GM21786 (cell line): ENCODE measurements around the gene SLC66A1.
"Not testable (repeated sequence)": the region's sequence is repeated elsewhere in the genome, so short reads cannot be mapped to it uniquely, and the experiment has no call there.

Experiments
- ATAC-seq: cut with Tn5 transposase; IDR thresholded peaks from one replicate; pipeline ENCODE4 v1.9.1; 2021; ENCODE audit not compliant: unreplicated experiment

Gene SLC66A1

GRCh38 chr1:19304081-19304480 is 8.0 kb upstream of the SLC66A1 start:
- not testable (repeated sequence) for ATAC-seq

GRCh38 chr1:19305880-19306279 is 6.2 kb upstream of the SLC66A1 start:
- no peak for ATAC-seq

- ATAC-seq = no peak
These were observed 5.2 kb upstream of the SLC66A1 start for GRCh38 chr1:19306941-19307340.

- ATAC-seq = no peak
These were observed 4.2 kb upstream of the SLC66A1 start for GRCh38 chr1:19307794-19308508.

- ATAC-seq = no peak
These were observed 3.6 kb upstream of the SLC66A1 start for GRCh38 chr1:19308509-19308907.

- no peak for ATAC-seq
These were observed 2.9 kb upstream of the SLC66A1 start for GRCh38 chr1:19309123-19309813.

- no peak for ATAC-seq
These were observed 2.1 kb upstream of the SLC66A1 start for GRCh38 chr1:19310061-19310460.

GRCh38 chr1:19310720-19311502 is 1.2 kb upstream of the SLC66A1 start:
- ATAC-seq = no peak

GRCh38 chr1:19311503-19311930 is 609 bp upstream of the SLC66A1 start:
- ATAC-seq = peak; percentile 4

- no peak for ATAC-seq
These were observed 883 bp downstream of the SLC66A1 start for GRCh38 chr1:19312782-19313635.

GRCh38 chr1:19313636-19313959 is 1.5 kb downstream of the SLC66A1 start:
- no peak for ATAC-seq

- no peak for ATAC-seq
These were observed 2.1 kb downstream of the SLC66A1 start for GRCh38 chr1:19313961-19314882.

GRCh38 chr1:19315378-19316198 is 3.5 kb downstream of the SLC66A1 start:
- ATAC-seq = peak; percentile 32

- no peak for ATAC-seq
These were observed 5.2 kb downstream of the SLC66A1 start for GRCh38 chr1:19317126-19317910.

- no peak for ATAC-seq
These were observed 7.1 kb downstream of the SLC66A1 start for GRCh38 chr1:19319196-19319595.

GRCh38 chr1:19321071-19321470 is 8.9 kb downstream of the SLC66A1 start:
- no peak for ATAC-seq

GRCh38 chr1:19322481-19322880 is 10.4 kb downstream of the SLC66A1 start:
- no peak for ATAC-seq

- ATAC-seq = no peak
These were observed 12.0 kb downstream of the SLC66A1 start for GRCh38 chr1:19323987-19324664.
